B cell (primary cell): Measurements from ENCODE around the gene GNAI3. TPM values are rescaled to one million over a fixed set of nuclear protein-coding genes. Genes with fewer than 3 reads are reported as not detected.

Experiments
- ATAC-seq: fragments of 200-7000 bp; cut with Tn5 transposase; one replicate; pipeline ENCODE4 v1.10.0; 2021; ENCODE audit warnings: low read depth, mild to moderate bottlenecking, moderate number of reproducible peaks, moderate library complexity
- CTCF ChIA-PET: fragments of 350-600 bp; sonication (Branson Sonifier 250); formaldehyde crosslinking; loops from one replicate; lab custom pipeline; 2021; ENCODE audit warnings: antibody characterized with exemption, inconsistent platforms; lab: Charles Lee
- POLR2A ChIA-PET: fragments of 350-600 bp; sonication (Branson Sonifier 250); formaldehyde crosslinking; loops from one replicate; lab custom pipeline; 2021; ENCODE audit warnings: antibody characterized with exemption; lab: Charles Lee
- DNase-seq: peaks from one replicate; pipeline ENCODE4 v3.0.0; 2013
- H2AFZ ChIP-seq: 2 replicates; pipeline ENCODE4 v1.6.1; 2012; ENCODE audit warnings: mild to moderate bottlenecking, low read depth, low read length; ENCODE audit not compliant: insufficient read depth, poor library complexity, severe bottlenecking
- H3K27ac ChIP-seq, 2 donors: 1 replicate in 1 of 2; 2 replicates in 1 of 2; pipeline ENCODE4 v1.5.1; 2012 to 2013; ENCODE audit warnings: low read length in 2 of 2, mild to moderate bottlenecking in 2 of 2, moderate library complexity in 1 of 2
- H3K27me3 ChIP-seq, 4 experiments: fragments of 200-600 bp in 1 of 4; sonication (generic) in 1 of 4; replicated peaks in 1 of 4; 1 replicate in 2 of 4; 2 replicates in 2 of 4; pipeline versions ENCODE4 v1.6.1 to v1.7.0; 2013 to 2016; ENCODE audit warnings: low read length in 3 of 4, mild to moderate bottlenecking in 2 of 4, mixed read lengths in 1 of 4, moderate library complexity in 1 of 4; ENCODE audit not compliant: insufficient read depth in 4 of 4, control insufficient read depth in 3 of 4; ENCODE audit errors: control extremely low read depth in 1 of 4
- H3K36me3 ChIP-seq, 2 experiments: replicated peaks in 1 of 2; 1 replicate in 1 of 2; 2 replicates in 1 of 2; pipeline versions ENCODE4 v1.6.1 to v1.7.1; 2013; ENCODE audit warnings: low read length in 1 of 2; ENCODE audit not compliant: insufficient read depth in 2 of 2, control insufficient read depth in 1 of 2; ENCODE audit errors: control extremely low read depth in 1 of 2, extremely low read depth in 1 of 2
- H3K4me1 ChIP-seq, 2 donors: fragments of 200-600 bp in 1 of 2; sonication (generic) in 1 of 2; 1 replicate in 1 of 2; 2 replicates in 1 of 2; pipeline versions ENCODE4 v1.5.1 to v1.6.1; 2013 to 2017; ENCODE audit warnings: low read length in 2 of 2; ENCODE audit not compliant: control insufficient read depth in 2 of 2, insufficient read depth in 2 of 2
- H3K4me2 ChIP-seq: replicated peaks from 2 replicates; pipeline ENCODE3; 2012; ENCODE audit warnings: mild to moderate bottlenecking, low read depth, low read length; ENCODE audit not compliant: poor library complexity, severe bottlenecking
- H3K4me3 ChIP-seq, 5 experiments: fragments of 200-600 bp in 1 of 5; sonication (generic) in 1 of 5; 1 replicate in 3 of 5; 2 replicates in 2 of 5; pipeline versions ENCODE4 v1.5.1 to v1.7.0; 2011 to 2016; ENCODE audit warnings: low read length in 4 of 5, mild to moderate bottlenecking in 4 of 5, low read depth in 2 of 5, control low read depth in 1 of 5, moderate library complexity in 1 of 5; ENCODE audit not compliant: insufficient read depth in 1 of 5; ENCODE audit errors: control extremely low read depth in 1 of 5, extremely low read depth in 1 of 5
- H3K79me2 ChIP-seq: fragments of 200-600 bp; sonication (generic); one replicate; pipeline ENCODE4 v1.6.0; 2016; ENCODE audit warnings: low read length; ENCODE audit not compliant: control insufficient read depth, insufficient read depth
- H3K9ac ChIP-seq: fragments of 200-600 bp; sonication (generic); 2 replicates; pipeline ENCODE4 v1.6.1; 2017; ENCODE audit warnings: mild to moderate bottlenecking, low read length, moderate library complexity
- H3K9me3 ChIP-seq, 3 donors: one replicate each; pipeline versions ENCODE4 v1.6.1 to v1.7.1; 2013; ENCODE audit warnings: low read length in 2 of 3; ENCODE audit not compliant: control insufficient read depth in 2 of 3, insufficient read depth in 1 of 3; ENCODE audit errors: control extremely low read depth in 1 of 3
- H4K20me1 ChIP-seq: 2 replicates; pipeline ENCODE4 v1.6.0; 2012; ENCODE audit warnings: mild to moderate bottlenecking, low read length; ENCODE audit not compliant: insufficient read depth, control insufficient read depth, poor library complexity, severe bottlenecking
- H3K27ac Mint-ChIP-seq: one replicate; pipeline ENCODE4 v1.8.0; 2021; ENCODE audit warnings: mixed read lengths
- H3K27me3 Mint-ChIP-seq: one replicate; pipeline ENCODE4 v1.8.0; 2021; ENCODE audit warnings: mixed read lengths
- H3K4me1 Mint-ChIP-seq: one replicate; pipeline ENCODE4 v1.8.0; 2021; ENCODE audit warnings: mixed read lengths
- H3K4me3 Mint-ChIP-seq: one replicate; pipeline ENCODE4 v1.8.0; 2021; ENCODE audit warnings: mixed read lengths
- H3K9me3 Mint-ChIP-seq: one replicate; pipeline ENCODE4 v1.8.0; 2022; ENCODE audit warnings: mixed read lengths; ENCODE audit not compliant: insufficient read depth
- EZH2 ChIP-seq: IDR thresholded peaks from 2 replicates; pipeline ENCODE4 v1.6.1; 2012; ENCODE audit warnings: borderline replicate concordance, low read depth, mild to moderate bottlenecking, moderate library complexity, low read length; ENCODE audit not compliant: insufficient read depth, poor library complexity, severe bottlenecking
- WGBS: methylation state at CpG from one replicate; pipeline ENCODE4 v1.1.5; 2013; ENCODE audit warnings: missing lambda C conversion rate; ENCODE audit not compliant: insufficient coverage; 5-methylcytosine and 5-hydroxymethylcytosine counted together
- intact Hi-C: fragments of 100-400 bp; cut with micrococcal nuclease; formaldehyde crosslinking; loops from one replicate; pipeline ENCODE4 v1.10.0; 2022
- polyA plus RNA-seq: library from polyadenylated mRNA; depleted of rRNA; stranded (reverse); fragments of >200 nt; gene quantifications from 2 replicates; pipeline ENCODE4 v1.2.3, GENCODE V29; 2012
- total RNA-seq, 2 donors: library from RNA; stranded (reverse); fragments of 120-200 nt in 1 of 2; gene quantifications; 1 replicate in 1 of 2; 2 replicates in 1 of 2; pipeline versions ENCODE4 v1.2.3 to v1.2.4, GENCODE V29; 2013 to 2022
- TF ChIP-seq, protein P1 (sequence below): fragments of 200-600 bp; IDR thresholded peaks from one replicate; pipeline ENCODE4 v1.8.0; 2022; ENCODE audit warnings: antibody characterized with exemption, mild to moderate bottlenecking

GNAI3 gene
- total and polyA plus RNA-seq, 2 donors (not counting 1 experiment from before 2014, with no cell fraction given): 1.6 to 8.5 TPM

DNA sequence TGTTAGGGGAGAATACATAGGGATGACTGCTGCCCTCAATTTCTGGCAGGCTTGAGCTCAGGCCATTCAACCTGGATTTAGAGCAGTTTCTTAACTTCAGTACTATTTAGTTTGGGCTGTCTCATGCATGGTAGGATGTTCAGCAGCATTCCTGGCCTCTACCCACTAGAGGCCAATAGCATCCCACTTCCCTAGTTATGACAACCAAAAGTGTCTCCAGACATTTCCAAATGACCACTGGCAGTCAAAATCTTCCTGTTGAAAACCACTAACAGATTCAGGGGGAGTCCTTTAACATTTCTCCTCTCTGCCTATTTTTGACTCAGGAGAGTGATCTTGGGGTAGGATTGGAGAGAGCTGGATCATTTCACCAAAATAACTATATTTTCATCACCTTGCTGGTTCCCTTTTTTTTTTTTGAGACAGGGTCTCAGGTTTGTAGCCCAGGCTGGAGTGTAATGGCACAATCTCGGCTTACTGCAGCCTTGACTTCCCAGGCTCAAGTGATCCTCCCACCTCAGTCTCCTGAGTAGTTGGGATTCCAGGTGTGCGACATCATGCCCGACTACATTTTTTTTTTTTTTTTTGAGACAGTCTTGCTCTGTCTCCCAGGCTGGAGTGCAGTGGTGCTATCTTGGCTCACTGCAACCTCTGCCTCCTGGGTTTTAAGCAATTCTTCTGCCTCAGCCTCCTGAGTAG lies 62.3 kb downstream of the GNAI3 start:
- POLR2A ChIA-PET: no interaction called here
- Mint-ChIP-seq H3K9me3 (no peaks in the 10 kb centered on the region), H3K27ac (no peak overlapping the region), H3K4me3 (no peak overlapping the region), H3K4me1 (peaks cover 2% of the 10 kb centered on the region), H3K27me3 (peaks cover 3% of the 10 kb centered on the region)
- WGBS: 85% methylated on average over 2 of the region's 3 CpGs
- no peaks in the 10 kb centered on the region for H3K9me3 ChIP-seq
- H3K27ac ChIP-seq: no peak overlapping the region
- TF ChIP-seq, protein P1, sequence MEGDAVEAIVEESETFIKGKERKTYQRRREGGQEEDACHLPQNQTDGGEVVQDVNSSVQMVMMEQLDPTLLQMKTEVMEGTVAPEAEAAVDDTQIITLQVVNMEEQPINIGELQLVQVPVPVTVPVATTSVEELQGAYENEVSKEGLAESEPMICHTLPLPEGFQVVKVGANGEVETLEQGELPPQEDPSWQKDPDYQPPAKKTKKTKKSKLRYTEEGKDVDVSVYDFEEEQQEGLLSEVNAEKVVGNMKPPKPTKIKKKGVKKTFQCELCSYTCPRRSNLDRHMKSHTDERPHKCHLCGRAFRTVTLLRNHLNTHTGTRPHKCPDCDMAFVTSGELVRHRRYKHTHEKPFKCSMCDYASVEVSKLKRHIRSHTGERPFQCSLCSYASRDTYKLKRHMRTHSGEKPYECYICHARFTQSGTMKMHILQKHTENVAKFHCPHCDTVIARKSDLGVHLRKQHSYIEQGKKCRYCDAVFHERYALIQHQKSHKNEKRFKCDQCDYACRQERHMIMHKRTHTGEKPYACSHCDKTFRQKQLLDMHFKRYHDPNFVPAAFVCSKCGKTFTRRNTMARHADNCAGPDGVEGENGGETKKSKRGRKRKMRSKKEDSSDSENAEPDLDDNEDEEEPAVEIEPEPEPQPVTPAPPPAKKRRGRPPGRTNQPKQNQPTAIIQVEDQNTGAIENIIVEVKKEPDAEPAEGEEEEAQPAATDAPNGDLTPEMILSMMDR: no peak
- TF ChIP-seq EZH2: no peak
- no peaks in the 10 kb centered on the region for H3K79me2 ChIP-seq
- no peak for DNase-seq
- H3K36me3 ChIP-seq: no peaks in the 10 kb centered on the region
- peaks cover 8% of the 10 kb centered on the region in 2 donors for H3K4me1 ChIP-seq
- no peak overlapping the region for H3K4me2 ChIP-seq
- no peak overlapping the region for H3K4me3 ChIP-seq
- ATAC-seq: no peak
- CTCF ChIA-PET: interaction anchor here (0.8 to 1.0 kb wide), 2 partner anchors 9 to 30 kb away, joined by 3 read pairs; no protein-coding TSS in a partner anchor
- H4K20me1 ChIP-seq: no peaks in the 10 kb centered on the region
- no peak overlapping the region for H3K9ac ChIP-seq
- peaks cover 0 to 3% (median 0%) of the 10 kb centered on the region in 4 experiments for H3K27me3 ChIP-seq
- intact Hi-C loops: no loop called here
- H2AFZ ChIP-seq: no peak overlapping the region

DNA sequence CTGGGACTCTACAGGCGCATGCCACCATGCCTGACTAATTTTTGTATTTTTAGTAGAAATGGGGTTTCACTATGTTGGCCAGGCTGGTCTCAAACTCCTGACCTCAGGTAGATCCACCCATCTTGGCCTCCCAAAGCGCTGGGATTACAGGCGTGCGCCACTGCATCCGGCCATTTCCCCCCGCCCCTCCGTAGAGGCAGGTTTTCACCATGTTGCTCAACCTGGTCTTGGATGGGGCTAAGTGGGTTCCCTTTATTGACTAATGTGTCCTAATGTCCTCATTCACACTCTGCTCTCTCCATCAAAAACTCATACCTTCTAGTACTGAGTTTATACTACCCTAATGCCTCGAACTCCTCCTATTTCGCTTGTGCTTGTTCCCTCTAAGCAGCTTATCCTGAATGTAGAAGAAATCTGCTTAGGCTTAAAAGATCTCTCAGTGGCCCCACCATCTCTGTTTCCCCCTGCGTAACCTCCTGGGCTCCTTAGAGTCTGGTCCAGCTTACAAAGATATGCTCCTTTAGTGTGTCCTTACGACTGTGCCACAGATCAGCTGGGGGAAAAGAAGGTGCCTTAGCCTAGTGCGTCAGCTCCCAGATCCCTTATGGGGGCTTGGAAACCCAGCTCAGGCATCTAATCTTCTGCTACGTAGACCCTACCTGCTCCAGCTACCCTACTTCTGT lies 63.0 kb downstream of the GNAI3 start:
- H3K27me3 ChIP-seq: peaks cover 0 to 3% (median 0%) of the 10 kb centered on the region in 4 experiments
- ATAC-seq (no peak), DNase-seq (no peak)
- H3K27ac ChIP-seq: no peak overlapping the region
- Mint-ChIP-seq H3K27me3 (peaks cover 3% of the 10 kb centered on the region), H3K27ac (no peak overlapping the region), H3K9me3 (no peaks in the 10 kb centered on the region), H3K4me1 (peaks cover 9% of the 10 kb centered on the region), H3K4me3 (no peak overlapping the region)
- TF ChIP-seq EZH2: no peak
- TF ChIP-seq, protein P1: no peak
- WGBS: 95% methylated on average over 4 of the region's 13 CpGs
- intact Hi-C loops: no loop called here
- H4K20me1 ChIP-seq: no peaks in the 10 kb centered on the region
- no peaks in the 10 kb centered on the region for H3K9me3 ChIP-seq
- no peak overlapping the region for H3K9ac ChIP-seq
- ChIA-PET CTCF (interaction anchor here (0.9 to 1.7 kb wide), 6 partner anchors 11 to 373 kb away, joined by 3 to 6 read pairs (median 4); partner anchors contain the start of gene AHCYL1), POLR2A (no interaction called here)
- H3K4me2 ChIP-seq: no peak overlapping the region
- H3K36me3 ChIP-seq: no peaks in the 10 kb centered on the region
- H3K79me2 ChIP-seq: no peaks in the 10 kb centered on the region
- H3K4me3 ChIP-seq: no peak overlapping the region
- H2AFZ ChIP-seq: no peak overlapping the region
- peaks cover 14 to 15% of the 10 kb centered on the region in 2 donors for H3K4me1 ChIP-seq
